Neural cell (in vitro differentiated cells): ENCODE data around the gene PEF1. TPM values are rescaled to one million over a fixed set of nuclear protein-coding genes. Genes with fewer than 3 reads are reported as not detected.

Experiments
- H2AFZ ChIP-seq: fragments of 200-600, 300-800 bp; sonication (generic), shearing (Covaris generic); 2 replicates; pipeline ENCODE4 v1.6.0; 2014; ENCODE audit warnings: low read depth, mild to moderate bottlenecking, antibody characterized with exemption, low read length, moderate library complexity
- H3F3A ChIP-seq: fragments of 200-600 bp; shearing (Covaris generic); 2 replicates; pipeline ENCODE4 v1.6.1; 2016; ENCODE audit warnings: mild to moderate bottlenecking, moderate library complexity, mixed read lengths, antibody characterized with exemption, low read length; ENCODE audit not compliant: insufficient read depth, poor library complexity, severe bottlenecking
- H3K27ac ChIP-seq: fragments of 200-600, 300-800 bp; sonication (generic), shearing (Covaris generic); 2 replicates; pipeline ENCODE4 v1.5.1; 2014; ENCODE audit warnings: mild to moderate bottlenecking, low read length, moderate library complexity
- H3K27me3 ChIP-seq: fragments of 300-800, 200-600 bp; sonication (generic), shearing (Covaris generic); 2 replicates; pipeline ENCODE4 v1.6.0; 2014; ENCODE audit warnings: mild to moderate bottlenecking, low read depth, low read length, moderate library complexity; ENCODE audit not compliant: insufficient read depth
- H3K36me3 ChIP-seq: fragments of 300-800, 200-600 bp; sonication (generic), shearing (Covaris generic); 2 replicates; pipeline ENCODE4 v1.5.1; 2014; ENCODE audit warnings: mild to moderate bottlenecking, antibody characterized with exemption, low read length, moderate library complexity; ENCODE audit not compliant: insufficient read depth
- H3K4me2 ChIP-seq: fragments of 300-800, 200-600 bp; sonication (generic), shearing (Covaris generic); 2 replicates; pipeline ENCODE4 v1.6.0; 2014; ENCODE audit warnings: mild to moderate bottlenecking, low read length
- H3K4me3 ChIP-seq: fragments of 300-800, 200-600 bp; sonication (generic), shearing (Covaris generic); 2 replicates; pipeline ENCODE4 v1.5.1; 2014; ENCODE audit warnings: mild to moderate bottlenecking, low read length, moderate library complexity
- H3K79me2 ChIP-seq: fragments of 200-600 bp; shearing (Covaris generic); replicated peaks from 2 replicates; pipeline ENCODE4 v1.6.0; 2014; ENCODE audit warnings: mild to moderate bottlenecking, low read length, moderate library complexity; ENCODE audit not compliant: insufficient read depth
- H3K9ac ChIP-seq: fragments of 300-800, 200-600 bp; sonication (generic), shearing (Covaris generic); 2 replicates; pipeline ENCODE4 v1.6.1; 2016; ENCODE audit warnings: mild to moderate bottlenecking, low read length, mixed read lengths
- H3K9me2 ChIP-seq: fragments of 200-600 bp; shearing (Covaris generic); 2 replicates; pipeline ENCODE4 v1.6.1; 2016; ENCODE audit warnings: mild to moderate bottlenecking, low read length, mixed read lengths; ENCODE audit not compliant: insufficient read depth
- H3K9me3 ChIP-seq: fragments of 200-600, 300-800 bp; sonication (generic), shearing (Covaris generic); 2 replicates; pipeline ENCODE4 v1.6.1; 2016; ENCODE audit warnings: mild to moderate bottlenecking, mixed run types, low read length, moderate library complexity, mixed read lengths
- H4K20me1 ChIP-seq: fragments of 200-600 bp; shearing (Covaris generic); 2 replicates; pipeline ENCODE4 v1.6.1; 2016; ENCODE audit warnings: mild to moderate bottlenecking, mixed run types; ENCODE audit not compliant: insufficient read depth
- CTCF ChIP-seq: fragments of 450-650 bp; IDR thresholded peaks from 2 replicates; pipeline ENCODE4 v1.5.1; 2014; ENCODE audit warnings: antibody characterized with exemption, mild to moderate bottlenecking, moderate library complexity; ENCODE audit not compliant: poor library complexity, severe bottlenecking
- EP300 ChIP-seq: fragments of 450-650 bp; conservative IDR thresholded peaks from 2 replicates; pipeline ENCODE4 v1.6.1; 2014; ENCODE audit warnings: antibody characterized with exemption, mild to moderate bottlenecking, moderate library complexity; ENCODE audit not compliant: poor library complexity, severe bottlenecking
- EZH2 ChIP-seq: fragments of 200-600, 300-800 bp; shearing (Covaris generic), sonication (generic); IDR thresholded peaks from 2 replicates; pipeline ENCODE4 v1.6.1; 2014; ENCODE audit warnings: antibody characterized with exemption, low read length, borderline replicate concordance, mild to moderate bottlenecking; ENCODE audit not compliant: insufficient read depth, poor library complexity, severe bottlenecking
- MXI1 ChIP-seq: fragments of 450-650 bp; conservative IDR thresholded peaks from 2 replicates; pipeline ENCODE4 v1.6.1; 2014; ENCODE audit warnings: antibody characterized with exemption, mild to moderate bottlenecking; ENCODE audit not compliant: poor library complexity, severe bottlenecking
- POLR2AphosphoS5 ChIP-seq: IDR thresholded peaks from 2 replicates; pipeline ENCODE4 v1.6.1; 2012
- RAD21 ChIP-seq: fragments of 450-650 bp; conservative IDR thresholded peaks from 2 replicates; pipeline ENCODE4 v1.6.1; 2014; ENCODE audit warnings: antibody characterized with exemption, mild to moderate bottlenecking, moderate library complexity
- REST ChIP-seq: IDR thresholded peaks from 2 replicates; pipeline ENCODE4 v1.6.1; 2012; ENCODE audit warnings: borderline replicate concordance
- SMC3 ChIP-seq: fragments of 450-650 bp; conservative IDR thresholded peaks from 2 replicates; pipeline ENCODE4 v1.6.1; 2014; ENCODE audit warnings: antibody characterized with exemption, mild to moderate bottlenecking, moderate library complexity; ENCODE audit not compliant: poor library complexity
- TAF1 ChIP-seq: IDR thresholded peaks from 2 replicates; pipeline ENCODE4 v1.6.1; 2012; ENCODE audit warnings: low read depth
- polyA plus RNA-seq: library from polyadenylated mRNA; depleted of rRNA; stranded (reverse); fragments of >200 nt; gene quantifications from 2 replicates; pipeline ENCODE4 v1.2.3, GENCODE V29; 2014

PEF1 gene
- polyA plus RNA-seq, 1 donor from 2014 or later, result 48.2 TPM

DNA sequence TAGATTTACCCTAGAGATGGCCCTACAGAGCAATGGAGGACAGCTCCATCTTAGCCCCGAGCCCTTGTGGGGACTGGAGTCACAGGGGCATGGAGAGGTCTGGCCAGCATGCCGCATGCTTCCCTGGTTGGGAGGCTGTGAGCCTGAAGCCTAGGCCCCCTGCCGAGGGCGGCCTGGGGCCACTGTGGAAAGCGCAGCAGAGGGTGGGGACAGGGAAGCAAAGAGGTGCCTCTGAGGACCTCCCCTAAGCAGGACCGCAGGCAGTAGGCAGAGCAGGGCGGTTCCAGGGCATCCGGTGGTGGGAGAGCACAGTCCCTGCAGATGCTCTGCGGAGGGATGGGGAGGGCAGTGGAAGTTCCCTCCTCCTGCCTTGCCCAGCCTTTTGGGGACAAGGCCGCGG, 26.5 kb upstream of the PEF1 start:
- Histone ChIP-seq H2AFZ (no peak overlapping the region), H3K4me2 (no peak overlapping the region), H3K79me2 (no peaks in the 10 kb centered on the region), H3K4me3 (no peak overlapping the region), H3K27me3 (no peaks in the 10 kb centered on the region), H4K20me1 (no peaks in the 10 kb centered on the region), H3F3A (no peaks in the 10 kb centered on the region), H3K9me2 (no peaks in the 10 kb centered on the region), H3K9me3 (no peaks in the 10 kb centered on the region), H3K9ac (no peak overlapping the region), H3K36me3 (no peaks in the 10 kb centered on the region), H3K27ac (no peak overlapping the region)
- TF ChIP-seq TAF1 (no peak), EZH2 (no peak), CTCF (no peak), SMC3 (no peak), MXI1 (no peak), POLR2AphosphoS5 (no peak), EP300 (no peak), REST (no peak), RAD21 (no peak)

GRCh38 chr1:31670593-31670964, 25.9 kb upstream of the PEF1 start:
- Histone ChIP-seq H4K20me1 (no peaks in the 10 kb centered on the region), H3K27me3 (no peaks in the 10 kb centered on the region), H3K9me2 (no peaks in the 10 kb centered on the region), H3K4me3 (no peak overlapping the region), H3K36me3 (no peaks in the 10 kb centered on the region), H2AFZ (no peak overlapping the region), H3F3A (no peaks in the 10 kb centered on the region), H3K27ac (no peak overlapping the region), H3K9me3 (no peaks in the 10 kb centered on the region), H3K9ac (no peak overlapping the region), H3K4me2 (no peak overlapping the region), H3K79me2 (no peaks in the 10 kb centered on the region)
- TF ChIP-seq POLR2AphosphoS5 (no peak), EZH2 (no peak), CTCF (no peak), REST (no peak), MXI1 (no peak), TAF1 (no peak), SMC3 (no peak), RAD21 (no peak), EP300 (no peak)
